ENCODE data around the gene TMOD1. TPM values are rescaled to one million over a fixed set of nuclear protein-coding genes. Genes with fewer than 3 reads are reported as not detected.
A peak's percentile ranks its signal among the peaks of the same experiment; 100 is the strongest.

TMOD1 gene
- total RNA-seq, 1 donor from 2014 or later, result 10.1 TPM

DNA sequence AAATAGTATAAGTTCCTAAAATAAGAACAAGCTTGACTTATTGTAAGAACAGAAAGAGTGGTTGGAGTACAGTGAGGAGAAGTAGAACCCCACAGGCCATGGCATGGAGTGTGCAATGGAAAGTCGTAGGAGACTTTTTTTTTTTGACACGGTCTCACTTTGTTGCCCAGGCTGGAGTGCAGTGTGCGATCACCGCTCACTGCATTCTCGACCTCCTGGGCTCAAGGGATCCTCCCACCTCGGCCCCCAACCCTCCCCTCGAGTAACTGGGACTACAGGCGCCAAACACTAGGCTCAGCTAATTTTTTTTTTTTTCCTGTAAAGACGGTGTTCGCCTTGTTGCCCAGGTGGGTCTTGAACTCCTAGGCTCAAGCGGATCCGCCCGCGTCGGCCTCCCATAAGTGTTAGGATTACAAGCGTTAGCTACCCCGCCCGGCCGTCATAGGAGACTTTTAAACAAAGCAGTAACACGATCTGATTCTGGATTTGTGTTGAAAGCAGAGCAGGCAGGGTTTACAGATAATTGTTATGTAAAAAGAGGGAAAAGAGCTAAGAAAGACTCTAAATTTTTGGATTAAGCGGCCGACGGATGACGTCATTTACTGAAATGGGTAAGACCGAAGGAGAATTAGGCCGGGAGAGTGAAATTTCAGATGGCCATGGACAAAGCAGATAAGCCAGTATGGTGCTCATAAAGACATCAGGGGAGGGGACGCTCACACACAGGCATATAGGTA, 130.9 kb downstream of the TMOD1 start:
- TF ChIP-seq, protein P1, sequence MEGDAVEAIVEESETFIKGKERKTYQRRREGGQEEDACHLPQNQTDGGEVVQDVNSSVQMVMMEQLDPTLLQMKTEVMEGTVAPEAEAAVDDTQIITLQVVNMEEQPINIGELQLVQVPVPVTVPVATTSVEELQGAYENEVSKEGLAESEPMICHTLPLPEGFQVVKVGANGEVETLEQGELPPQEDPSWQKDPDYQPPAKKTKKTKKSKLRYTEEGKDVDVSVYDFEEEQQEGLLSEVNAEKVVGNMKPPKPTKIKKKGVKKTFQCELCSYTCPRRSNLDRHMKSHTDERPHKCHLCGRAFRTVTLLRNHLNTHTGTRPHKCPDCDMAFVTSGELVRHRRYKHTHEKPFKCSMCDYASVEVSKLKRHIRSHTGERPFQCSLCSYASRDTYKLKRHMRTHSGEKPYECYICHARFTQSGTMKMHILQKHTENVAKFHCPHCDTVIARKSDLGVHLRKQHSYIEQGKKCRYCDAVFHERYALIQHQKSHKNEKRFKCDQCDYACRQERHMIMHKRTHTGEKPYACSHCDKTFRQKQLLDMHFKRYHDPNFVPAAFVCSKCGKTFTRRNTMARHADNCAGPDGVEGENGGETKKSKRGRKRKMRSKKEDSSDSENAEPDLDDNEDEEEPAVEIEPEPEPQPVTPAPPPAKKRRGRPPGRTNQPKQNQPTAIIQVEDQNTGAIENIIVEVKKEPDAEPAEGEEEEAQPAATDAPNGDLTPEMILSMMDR (IDR thresholded peaks at IDR 0.05; ENCODE audit: unreplicated experiment), result no peak
- no peaks in the 10 kb centered on the region for H3K36me3 Mint-ChIP-seq (ENCODE audit: insufficient read depth)
- no peaks in the 10 kb centered on the region for H3K9me3 Mint-ChIP-seq (ENCODE audit: low read depth)
- H3K4me1 Mint-ChIP-seq (ENCODE audit: low read depth), result peaks cover 41% of the 10 kb centered on the region
- peak; percentile 14 for DNase-seq (ENCODE audit: low spot score, unreplicated experiment)
- peak overlapping the region; percentile 94 for H3K4me3 Mint-ChIP-seq (ENCODE audit: low read depth)
- no peaks in the 10 kb centered on the region for H3K27me3 Mint-ChIP-seq
- peak overlapping the region; percentile 100 for H3K27ac Mint-ChIP-seq

DNA sequence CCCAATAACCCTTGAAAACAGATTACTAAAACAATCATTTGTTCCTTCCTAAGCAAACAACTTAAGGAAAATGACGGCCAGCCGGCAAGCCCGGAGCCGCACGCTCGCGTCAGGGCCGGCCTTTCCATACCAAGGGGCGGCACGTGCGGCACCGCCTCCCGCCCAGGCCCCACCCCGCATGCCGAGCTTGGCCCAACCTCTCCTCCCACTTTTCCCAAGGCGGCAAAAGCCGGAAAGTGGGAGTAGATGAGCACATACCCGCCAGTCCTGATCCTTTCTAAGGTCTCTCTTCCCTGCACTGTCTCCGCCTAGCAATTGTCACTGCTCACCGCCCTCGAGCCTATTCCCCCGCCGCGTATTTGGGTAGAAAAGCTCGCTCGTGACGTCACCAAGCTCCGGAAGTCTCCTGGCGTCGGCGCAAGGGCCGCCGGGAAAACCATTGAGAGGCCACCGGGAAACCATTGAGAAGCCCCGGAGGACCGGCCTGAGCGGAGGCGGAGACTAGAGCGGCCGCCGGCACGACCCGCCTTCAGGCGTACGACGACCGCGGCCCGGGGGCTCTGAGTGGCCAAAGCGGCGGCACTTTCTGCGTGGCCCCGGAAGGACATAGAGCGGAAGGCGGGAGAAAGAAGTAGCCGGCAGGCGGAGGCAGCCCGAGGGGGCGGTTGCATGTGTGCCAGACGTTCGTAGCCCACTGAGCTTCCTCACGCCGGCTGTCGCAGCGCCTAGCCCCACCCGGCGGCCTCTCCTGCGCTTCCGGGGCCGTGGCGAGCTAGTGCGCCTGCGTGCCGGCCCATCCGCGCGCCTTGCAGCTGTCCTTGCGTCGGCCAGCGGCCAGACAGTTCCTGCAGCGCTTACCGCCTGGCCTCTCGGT, 131.8 kb downstream of the TMOD1 start, which contains the start of the genes NCBP1 and TSTD2:
TSS of gene NCBP1 (plus strand) at position 837 of the 874 bp plus-strand sequence. CDS start 61 bp downstream, outside the sequence.
TSS of gene TSTD2 (minus strand) at position 384 of the 874 bp plus-strand sequence. CDS start 5,806 bp downstream, outside the sequence.
- Mint-ChIP-seq H3K4me3 (ENCODE audit: low read depth) (peak within 1 kb of the TSS; percentile 94), H3K27me3 (no peaks in the 10 kb centered on the region), H3K4me1 (ENCODE audit: low read depth) (peaks cover 37% of the 10 kb centered on the region), H3K9me3 (ENCODE audit: low read depth) (no peaks in the 10 kb centered on the region), H3K36me3 (ENCODE audit: insufficient read depth) (no peaks in the 10 kb centered on the region), H3K27ac (peak within 1 kb of the TSS; percentile 100)
- TF ChIP-seq, protein P1 (IDR thresholded peaks at IDR 0.05; ENCODE audit: unreplicated experiment), result no peak
- peak; percentile 87 for DNase-seq (ENCODE audit: low spot score, unreplicated experiment)

DNA sequence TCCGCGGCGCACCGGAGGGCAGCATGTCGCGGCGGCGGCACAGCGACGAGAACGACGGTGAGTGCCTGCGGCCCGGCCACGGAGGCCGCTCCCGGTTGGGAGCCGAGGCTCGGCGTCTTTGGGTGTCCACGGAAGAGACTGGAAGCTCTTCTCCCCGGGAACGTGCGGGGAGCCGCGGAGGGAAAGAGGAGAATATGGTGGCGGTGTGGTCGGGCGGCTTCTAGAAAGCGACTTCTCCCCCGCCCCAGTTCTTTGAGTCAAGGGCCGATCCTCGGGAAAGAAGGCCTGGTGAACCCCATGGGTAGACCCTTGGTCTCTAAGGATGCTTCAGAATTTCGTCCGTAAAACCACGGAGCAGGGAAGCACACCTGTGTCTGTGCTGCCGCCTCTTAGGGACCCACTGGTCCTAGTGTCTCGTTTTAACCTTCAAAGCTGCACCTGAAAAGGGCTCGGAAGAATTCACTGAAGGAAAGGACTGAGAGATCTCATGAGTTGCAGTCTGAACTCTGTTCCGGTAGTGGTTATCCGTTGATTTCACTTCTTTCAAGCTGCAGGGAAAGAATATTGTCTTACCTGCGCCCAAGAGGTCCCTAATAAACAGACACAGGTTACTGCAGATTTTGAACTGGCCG, 132.5 kb downstream of the TMOD1 start:
- peak overlapping the region; percentile 94 for H3K4me3 Mint-ChIP-seq (ENCODE audit: low read depth)
- peaks cover 38% of the 10 kb centered on the region for H3K4me1 Mint-ChIP-seq (ENCODE audit: low read depth)
- H3K36me3 Mint-ChIP-seq (ENCODE audit: insufficient read depth), result no peaks in the 10 kb centered on the region
- TF ChIP-seq, protein P1 (IDR thresholded peaks at IDR 0.05; ENCODE audit: unreplicated experiment), result no peak
- H3K9me3 Mint-ChIP-seq (ENCODE audit: low read depth), result no peaks in the 10 kb centered on the region
- no peaks in the 10 kb centered on the region for H3K27me3 Mint-ChIP-seq
- no peak for DNase-seq (ENCODE audit: low spot score, unreplicated experiment)
- peak overlapping the region; percentile 100 for H3K27ac Mint-ChIP-seq

- no peaks in the 10 kb centered on the region for H3K27me3 Mint-ChIP-seq
- peak overlapping the region; percentile 79 for H3K27ac Mint-ChIP-seq
- H3K4me1 Mint-ChIP-seq (ENCODE audit: low read depth), result peaks cover 35% of the 10 kb centered on the region
- TF ChIP-seq, protein P1 (IDR thresholded peaks at IDR 0.05; ENCODE audit: unreplicated experiment), result no peak
- H3K9me3 Mint-ChIP-seq (ENCODE audit: low read depth), result no peaks in the 10 kb centered on the region
- peak overlapping the region; percentile 94 for H3K4me3 Mint-ChIP-seq (ENCODE audit: low read depth)
- DNase-seq (ENCODE audit: low spot score, unreplicated experiment), result no peak
- H3K36me3 Mint-ChIP-seq (ENCODE audit: insufficient read depth), result no peaks in the 10 kb centered on the region
Observed at GRCh38 chr9:97635026-97635425, 133.6 kb downstream of the TMOD1 start.

DNA sequence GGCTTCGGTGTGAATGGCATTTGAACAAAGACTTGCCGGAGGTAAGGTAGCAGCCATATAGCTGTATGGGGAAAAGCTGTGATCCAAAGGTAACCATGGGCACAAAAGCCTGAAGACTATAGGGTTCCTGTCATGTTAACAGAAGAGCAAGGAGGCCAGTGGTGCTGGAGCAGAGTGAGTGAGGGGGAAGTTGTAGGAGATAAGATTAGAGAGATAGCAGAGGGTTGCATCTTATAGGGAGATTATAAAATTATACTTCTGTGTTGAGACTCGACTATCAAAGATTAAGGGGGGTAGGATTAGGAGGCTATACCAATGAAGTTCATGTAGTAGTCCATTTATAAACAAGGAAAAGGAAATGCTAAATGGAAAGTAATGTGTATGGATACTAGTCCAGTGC, 135.4 kb downstream of the TMOD1 start:
- Mint-ChIP-seq H3K27ac (no peak overlapping the region), H3K4me1 (ENCODE audit: low read depth) (peaks cover 32% of the 10 kb centered on the region), H3K4me3 (ENCODE audit: low read depth) (no peak overlapping the region), H3K36me3 (ENCODE audit: insufficient read depth) (no peaks in the 10 kb centered on the region), H3K9me3 (ENCODE audit: low read depth) (no peaks in the 10 kb centered on the region), H3K27me3 (no peaks in the 10 kb centered on the region)
- TF ChIP-seq, protein P1 (IDR thresholded peaks at IDR 0.05; ENCODE audit: unreplicated experiment), result no peak
- DNase-seq (ENCODE audit: low spot score, unreplicated experiment), result no peak

Data from progenitor cell of endocrine pancreas (in vitro differentiated cells).